Endothelial cell of umbilical vein (primary cell): Measurements from ENCODE around the gene ZNF516. TPM values are rescaled to one million over a fixed set of nuclear protein-coding genes. Genes with fewer than 3 reads are reported as not detected.

Experiments
- BruUV-seq: library from RNA; stranded (reverse); fragments of 400-500 nt; replicated peaks from 2 replicates; lab custom pipeline; 2021; lab: Mats Ljungman, UMichigan
- CTCF ChIA-PET: fragments of 300-600, 350-600 bp; sonication (Branson Sonifier 250); formaldehyde crosslinking; loops from one replicate; lab custom pipeline; 2021; ENCODE audit warnings: antibody characterized with exemption, inconsistent platforms; lab: Charles Lee
- POLR2A ChIA-PET: fragments of 300-600, 350-600 bp; sonication (Branson Sonifier 250); formaldehyde crosslinking; loops from one replicate; lab custom pipeline; 2021; ENCODE audit warnings: antibody characterized with exemption, inconsistent platforms; lab: Charles Lee
- DNase-seq: peaks from one replicate; pipeline ENCODE4 v3.0.0-alpha.2; 2011; ENCODE audit warnings: low read depth, low spot score
- FAIRE-seq: peaks from 2 replicates; lab custom pipeline; 2011; peaks lifted over from hg19 to GRCh38; lab: Jason Lieb, UNC
- H2AFZ ChIP-seq: 2 replicates; pipeline ENCODE4 v1.6.0; 2012; ENCODE audit warnings: low read depth, low read length, control low read depth, inconsistent platforms
- H3K27ac ChIP-seq: 2 replicates; pipeline ENCODE4 v1.5.1; 2011; ENCODE audit warnings: low read depth, mild to moderate bottlenecking, control low read depth, low read length, moderate library complexity; ENCODE audit not compliant: insufficient read depth
- H3K27me3 ChIP-seq, 2 experiments: 2 replicates each; pipeline versions ENCODE4 v1.6.0 to v1.6.1; 2011; ENCODE audit warnings: low read length in 2 of 2, mixed read lengths in 1 of 2; ENCODE audit not compliant: control insufficient read depth in 2 of 2, insufficient read depth in 2 of 2
- H3K36me3 ChIP-seq, 2 experiments: 2 replicates in 1 of 2; 3 replicates in 1 of 2; pipeline ENCODE4 v1.5.1; 2011; ENCODE audit warnings: low read length in 2 of 2, mild to moderate bottlenecking in 1 of 2, moderate library complexity in 1 of 2; ENCODE audit not compliant: control insufficient read depth in 2 of 2, insufficient read depth in 2 of 2; ENCODE audit errors: extremely low read depth in 1 of 2
- H3K4me1 ChIP-seq: 3 replicates; pipeline ENCODE4 v1.5.1; 2011; ENCODE audit warnings: mild to moderate bottlenecking, low read length; ENCODE audit not compliant: control insufficient read depth, insufficient read depth; ENCODE audit errors: extremely low read depth
- H3K4me2 ChIP-seq: 2 replicates; pipeline ENCODE4 v1.6.1; 2011; ENCODE audit warnings: low read length, control low read depth, mixed read lengths; ENCODE audit not compliant: insufficient read depth
- H3K4me3 ChIP-seq, 3 experiments: fragments of 200-600 bp in 1 of 3; sonication (generic), shearing (Covaris generic) in 1 of 3; replicated peaks in 1 of 3; 2 replicates each; pipeline ENCODE4 v1.5.1; 2011 to 2016; ENCODE audit warnings: control low read depth in 3 of 3, low read length in 3 of 3, mild to moderate bottlenecking in 2 of 3, inconsistent platforms in 1 of 3, low read depth in 1 of 3, moderate library complexity in 1 of 3; ENCODE audit not compliant: insufficient read depth in 1 of 3
- H3K79me2 ChIP-seq: 2 replicates; pipeline ENCODE4 v1.6.0; 2012; ENCODE audit warnings: low read length, inconsistent platforms; ENCODE audit not compliant: control insufficient read depth, insufficient read depth
- H3K9ac ChIP-seq: replicated peaks from 2 replicates; pipeline ENCODE3; 2011; ENCODE audit warnings: low read length, control low read depth; ENCODE audit not compliant: insufficient read depth; ENCODE audit errors: extremely low read depth
- H3K9me1 ChIP-seq: replicated peaks from 3 replicates; pipeline ENCODE4 v1.6.0; 2011; ENCODE audit warnings: mild to moderate bottlenecking, low read length; ENCODE audit not compliant: control insufficient read depth, insufficient read depth; ENCODE audit errors: extremely low read depth
- H3K9me3 ChIP-seq: replicated peaks from 2 replicates; pipeline ENCODE4 v1.5.1; 2012; ENCODE audit warnings: low read length, inconsistent platforms; ENCODE audit not compliant: control insufficient read depth, insufficient read depth
- H4K20me1 ChIP-seq: replicated peaks from 2 replicates; pipeline ENCODE3; 2011; ENCODE audit warnings: mild to moderate bottlenecking, low read length; ENCODE audit not compliant: control insufficient read depth, insufficient read depth; ENCODE audit errors: extremely low read depth
- EZH2 ChIP-seq: IDR thresholded peaks from 2 replicates; pipeline ENCODE4 v1.6.1; 2012; ENCODE audit warnings: borderline replicate concordance, low read depth, mild to moderate bottlenecking, moderate library complexity, low read length, inconsistent platforms; ENCODE audit not compliant: severe bottlenecking
- FOS ChIP-seq: IDR thresholded peaks from 2 replicates; pipeline ENCODE4 v1.6.1; 2011; ENCODE audit warnings: mild to moderate bottlenecking, low read length, moderate library complexity, borderline replicate concordance; ENCODE audit not compliant: insufficient read depth
- GATA2 ChIP-seq: IDR thresholded peaks from 2 replicates; pipeline ENCODE4 v1.7.0; 2011; ENCODE audit warnings: low read depth, mild to moderate bottlenecking, moderate library complexity, mixed read lengths, low read length; ENCODE audit not compliant: insufficient read length, insufficient read depth
- JUN ChIP-seq: IDR thresholded peaks from 2 replicates; pipeline ENCODE4 v1.6.1; 2011; ENCODE audit warnings: borderline replicate concordance, low read depth; ENCODE audit not compliant: insufficient read length, insufficient read depth
- MYC ChIP-seq: IDR thresholded peaks from one replicate; pipeline ENCODE4 v1.6.1; 2011; ENCODE audit warnings: mild to moderate bottlenecking, low read depth, low read length
- POLR2A ChIP-seq: IDR thresholded peaks from 2 replicates; pipeline ENCODE4 v1.6.1; 2012; ENCODE audit warnings: low read depth, mild to moderate bottlenecking, control low read depth, low read length
- POLR2AphosphoS5 ChIP-seq: IDR thresholded peaks from 2 replicates; pipeline ENCODE4 v1.6.1; 2012; ENCODE audit warnings: low read depth, mild to moderate bottlenecking, control low read depth, low read length, moderate library complexity; ENCODE audit not compliant: insufficient read depth
- dilution Hi-C: fragments of 300-500 bp; cut with MboI; formaldehyde crosslinking; loops from one replicate; pipeline ENCODE4 v1.15.0; 2019; ENCODE audit warnings: low sequenced_read_pairs; ENCODE audit not compliant: extremely low pct_ligation_motif_present
- intact Hi-C: fragments of 100-400 bp; cut with micrococcal nuclease; formaldehyde crosslinking; loops from one replicate; pipeline ENCODE4 v1.10.0; 2022
- polyA plus RNA-seq, 4 experiments: library from polyadenylated mRNA; depleted of rRNA in 3 of 4; stranded (reverse) in 3 of 4; unstranded in 1 of 4; fragments of >200 nt; gene quantifications; 2 replicates each; pipeline versions ENCODE4 v1.2.1 to v1.2.3, GENCODE V29; 2011 to 2012; ENCODE audit warnings: missing spikeins in 1 of 4
- total RNA-seq: library from RNA; stranded (reverse); gene quantifications from 2 replicates; pipeline ENCODE4 v1.2.3, GENCODE V29; 2021
- TF ChIP-seq, protein P1 (sequence below), 2 donors: IDR thresholded peaks; 1 replicate in 1 of 2; 2 replicates in 1 of 2; pipeline ENCODE4 v1.5.1; 2011; ENCODE audit warnings: low read length in 2 of 2, mild to moderate bottlenecking in 2 of 2, moderate library complexity in 2 of 2, control low read depth in 1 of 2, inconsistent platforms in 1 of 2, low read depth in 1 of 2; ENCODE audit not compliant: insufficient read depth in 1 of 2; ENCODE audit errors: extremely low read depth in 1 of 2
- TF ChIP-seq, protein P2 (sequence below): IDR thresholded peaks from 2 replicates; pipeline ENCODE4 v1.6.1; 2011; ENCODE audit not compliant: insufficient read depth, insufficient read length

The ZNF516 gene
- total and polyA plus RNA-seq, 2 donors (not counting 3 experiments of a cell fraction or from before 2014, with no cell fraction given): 3.6 to 19.1 TPM

DNA sequence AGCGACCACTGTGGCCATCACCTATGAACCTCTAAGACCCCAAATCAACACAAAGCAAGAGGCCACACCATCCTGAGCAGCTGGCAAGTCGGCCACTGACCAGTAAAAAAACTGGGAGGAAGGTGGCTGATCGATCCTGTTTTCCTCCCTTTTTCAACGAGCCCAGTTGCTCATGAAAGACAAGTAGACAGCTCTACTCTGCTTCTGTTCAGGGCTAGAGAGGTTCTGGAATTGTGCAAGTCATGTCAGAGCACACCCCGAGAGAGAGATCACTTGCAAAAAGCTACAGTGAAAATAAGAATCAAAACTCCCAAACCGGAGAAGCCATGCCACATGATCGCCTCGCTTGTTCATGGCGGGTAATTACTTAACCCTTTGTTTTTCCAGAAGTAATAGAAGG lies 34.6 kb downstream of the ZNF516 start:
- no peak overlapping the region for H3K9ac ChIP-seq
- dilution Hi-C loops (no loop called here), intact Hi-C loops (no loop called here)
- no peak overlapping the region for H2AFZ ChIP-seq
- DNase-seq: no peak
- no peaks in the 10 kb centered on the region for H3K36me3 ChIP-seq
- POLR2A ChIA-PET: no interaction called here
- CTCF ChIA-PET: interaction anchor here (1.7 kb wide), 1 partner anchor 14 kb away, joined by 3 read pairs; no protein-coding TSS in a partner anchor
- peaks cover 4% of the 10 kb centered on the region for H3K4me1 ChIP-seq
- no peaks in the 10 kb centered on the region for H3K9me3 ChIP-seq
- no peak overlapping the region for H3K27ac ChIP-seq
- FAIRE-seq: no peak
- H3K4me3 ChIP-seq: no peak overlapping the region
- H3K27me3 ChIP-seq: no peaks in the 10 kb centered on the region
- BruUV-seq: no TSS peak
- no peaks in the 10 kb centered on the region for H3K9me1 ChIP-seq
- H4K20me1 ChIP-seq: no peaks in the 10 kb centered on the region
- TF ChIP-seq POLR2A (no peak), EZH2 (no peak), MYC (no peak), FOS (no peak), JUN (no peak), POLR2AphosphoS5 (no peak), GATA2 (no peak)
- TF ChIP-seq, protein P1, sequence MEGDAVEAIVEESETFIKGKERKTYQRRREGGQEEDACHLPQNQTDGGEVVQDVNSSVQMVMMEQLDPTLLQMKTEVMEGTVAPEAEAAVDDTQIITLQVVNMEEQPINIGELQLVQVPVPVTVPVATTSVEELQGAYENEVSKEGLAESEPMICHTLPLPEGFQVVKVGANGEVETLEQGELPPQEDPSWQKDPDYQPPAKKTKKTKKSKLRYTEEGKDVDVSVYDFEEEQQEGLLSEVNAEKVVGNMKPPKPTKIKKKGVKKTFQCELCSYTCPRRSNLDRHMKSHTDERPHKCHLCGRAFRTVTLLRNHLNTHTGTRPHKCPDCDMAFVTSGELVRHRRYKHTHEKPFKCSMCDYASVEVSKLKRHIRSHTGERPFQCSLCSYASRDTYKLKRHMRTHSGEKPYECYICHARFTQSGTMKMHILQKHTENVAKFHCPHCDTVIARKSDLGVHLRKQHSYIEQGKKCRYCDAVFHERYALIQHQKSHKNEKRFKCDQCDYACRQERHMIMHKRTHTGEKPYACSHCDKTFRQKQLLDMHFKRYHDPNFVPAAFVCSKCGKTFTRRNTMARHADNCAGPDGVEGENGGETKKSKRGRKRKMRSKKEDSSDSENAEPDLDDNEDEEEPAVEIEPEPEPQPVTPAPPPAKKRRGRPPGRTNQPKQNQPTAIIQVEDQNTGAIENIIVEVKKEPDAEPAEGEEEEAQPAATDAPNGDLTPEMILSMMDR (IDR thresholded peaks at IDR 0.05; ENCODE audit: extremely low read depth in 1 of 2, insufficient read depth in 1 of 2, low read depth in 1 of 2, low read length in 2 of 2): no peak
- TF ChIP-seq, protein P2, sequence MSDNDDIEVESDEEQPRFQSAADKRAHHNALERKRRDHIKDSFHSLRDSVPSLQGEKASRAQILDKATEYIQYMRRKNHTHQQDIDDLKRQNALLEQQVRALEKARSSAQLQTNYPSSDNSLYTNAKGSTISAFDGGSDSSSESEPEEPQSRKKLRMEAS: no peak
- H3K79me2 ChIP-seq: no peaks in the 10 kb centered on the region
- H3K4me2 ChIP-seq: no peak overlapping the region
